A549 (cell line): ENCODE results near the gene ATAD5. TPM values are rescaled to one million over a fixed set of nuclear protein-coding genes. Genes with fewer than 3 reads are reported as not detected.
"Not testable (repeated sequence)": the region's sequence is repeated elsewhere in the genome, so short reads cannot be mapped to it uniquely, and the experiment has no call there.

Source experiments
- ATAC-seq, 2 experiments: fragments of 200-7000 bp in 1 of 2; fragments of >200 bp in 1 of 2; cut with Nextera tagmentation in 1 of 2; cut with Tn5 transposase in 1 of 2; 3 replicates each; pipeline versions ENCODE4 v1.8.0 to v1.9.1; 2018 to 2020; ENCODE audit warnings: mild to moderate bottlenecking in 1 of 2, moderate library complexity in 1 of 2
- CTCF ChIA-PET: fragments of 300-600 bp; sonication (Branson Sonifier 250); formaldehyde crosslinking; extraction: SDS; loops from one replicate; lab custom pipeline; 2021; ENCODE audit warnings: antibody characterized with exemption, inconsistent platforms; lab: Yijun Ruan, JAX
- POLR2A ChIA-PET: fragments of 350-600 bp; formaldehyde crosslinking; extraction: SDS; loops from one replicate; lab custom pipeline; 2021; ENCODE audit warnings: antibody characterized with exemption, inconsistent platforms; lab: Yijun Ruan, JAX
- DNase-seq, 2 experiments: peaks; one replicate each; pipeline versions ENCODE4 v3.0.0 to v3.0.0-alpha.2; 2011 to 2016; ENCODE audit warnings: low read depth in 1 of 2, low spot score in 1 of 2
- FAIRE-seq: peaks from 2 replicates; lab custom pipeline; 2011; peaks lifted over from hg19 to GRCh38; lab: Jason Lieb, UNC
- H3K27ac ChIP-seq, 2 experiments: fragments of >200 bp; sonication (Bioruptor Twin); formaldehyde crosslinking; 3 replicates each; pipeline ENCODE4 v1.5.1; 2016 to 2017
- H3K4me1 ChIP-seq: fragments of >200 bp; sonication (Bioruptor Twin); formaldehyde crosslinking; 3 replicates; pipeline ENCODE4 v1.6.1; 2016
- H3K4me2 ChIP-seq: fragments of >200 bp; sonication (Bioruptor Twin); formaldehyde crosslinking; 3 replicates; pipeline ENCODE4 v1.6.1; 2016
- H3K4me3 ChIP-seq: fragments of >200 bp; sonication (Bioruptor Twin); formaldehyde crosslinking; 3 replicates; pipeline ENCODE4 v1.5.1; 2016
- H3K9me3 ChIP-seq: fragments of >200 bp; sonication (Bioruptor Twin); formaldehyde crosslinking; 3 replicates; pipeline ENCODE4 v1.6.1; 2016
- CEBPB ChIP-seq, 2 experiments: fragments of >200 bp in 1 of 2; sonication (Bioruptor Twin) in 1 of 2; formaldehyde crosslinking in 1 of 2; IDR thresholded peaks; 2 replicates each; pipeline ENCODE4 v1.6.1; 2012 to 2016
- CHD2 ChIP-seq: fragments of 150-350 bp; IDR thresholded peaks from 2 replicates; pipeline ENCODE4 v1.6.1; 2014; ENCODE audit warnings: low read length; ENCODE audit not compliant: partially characterized antibody
- EHMT2 ChIP-seq: fragments of 200-600 bp; sonication (generic); IDR thresholded peaks from 2 replicates; pipeline ENCODE4 v1.6.1; 2016; ENCODE audit warnings: antibody characterized with exemption, low read depth, mild to moderate bottlenecking, moderate library complexity
- EP300 ChIP-seq, 2 experiments: fragments of >200 bp; sonication (Bioruptor Twin); formaldehyde crosslinking; IDR thresholded peaks; 2 replicates in 1 of 2; 3 replicates in 1 of 2; pipeline ENCODE4 v1.6.1; 2016 to 2017
- ESRRA ChIP-seq: fragments of 150-350 bp; IDR thresholded peaks from 2 replicates; pipeline ENCODE4 v1.6.1; 2014; ENCODE audit warnings: mild to moderate bottlenecking, low read length, borderline replicate concordance
- FOSB ChIP-seq: fragments of 250-450 bp; sonication (Bioruptor Pico); IDR thresholded peaks from 2 replicates; pipeline ENCODE4 v1.5.0; 2020; ENCODE audit warnings: mild to moderate bottlenecking, moderate library complexity
- HOXB13 ChIP-seq: fragments of 250-450 bp; sonication (Bioruptor Pico); IDR thresholded peaks from 2 replicates; pipeline ENCODE4 v1.5.0; 2020; ENCODE audit warnings: low read depth, mild to moderate bottlenecking, moderate library complexity
- JUNB ChIP-seq: fragments of >200 bp; sonication (Bioruptor Twin); formaldehyde crosslinking; IDR thresholded peaks from 2 replicates; pipeline ENCODE4 v1.6.1; 2016
- KDM1A ChIP-seq: fragments of 200-600 bp; sonication (generic); IDR thresholded peaks from 2 replicates; pipeline ENCODE4 v1.6.1; 2016; ENCODE audit warnings: low read depth, mild to moderate bottlenecking
- MAFK ChIP-seq: fragments of 450-650 bp; IDR thresholded peaks from 2 replicates; pipeline ENCODE4 v1.6.1; 2014; ENCODE audit not compliant: partially characterized antibody
- NPAS2 ChIP-seq: fragments of 250-450 bp; sonication (Bioruptor Pico); IDR thresholded peaks from 2 replicates; pipeline ENCODE4 v1.8.0; 2022; ENCODE audit warnings: mild to moderate bottlenecking, moderate library complexity, borderline replicate concordance
- PBX3 ChIP-seq: IDR thresholded peaks from 2 replicates; pipeline ENCODE4 v1.6.1; 2012
- POLR2AphosphoS2 ChIP-seq: conservative IDR thresholded peaks from 2 replicates; pipeline ENCODE4 v1.6.1; 2012; ENCODE audit warnings: low read length, improper control_type of control experiment, inconsistent platforms
- RAD21 ChIP-seq, 2 experiments: fragments of >200 bp in 1 of 2; sonication (Bioruptor Twin) in 1 of 2; formaldehyde crosslinking in 1 of 2; IDR thresholded peaks in 1 of 2; conservative IDR thresholded peaks in 1 of 2; 2 replicates in 1 of 2; 3 replicates in 1 of 2; pipeline ENCODE4 v1.6.1; 2012 to 2018; ENCODE audit warnings: inconsistent platforms in 1 of 2
- RARB ChIP-seq: fragments of 250-450 bp; sonication (Bioruptor Pico); IDR thresholded peaks from 2 replicates; pipeline ENCODE4 v1.8.0; 2021; ENCODE audit warnings: mild to moderate bottlenecking, moderate library complexity
- REST ChIP-seq: fragments of 200-600 bp; sonication (generic); IDR thresholded peaks from 2 replicates; pipeline ENCODE4 v1.6.1; 2016; ENCODE audit warnings: antibody characterized with exemption, mild to moderate bottlenecking, moderate library complexity
- SREBF2 ChIP-seq: fragments of 450-650 bp; IDR thresholded peaks from 2 replicates; pipeline ENCODE4 v1.6.1; 2014; ENCODE audit warnings: mild to moderate bottlenecking, moderate library complexity
- TFCP2L1 ChIP-seq: fragments of 250-450 bp; sonication (Bioruptor Pico); IDR thresholded peaks from 2 replicates; pipeline ENCODE4 v1.5.0; 2021; ENCODE audit warnings: mild to moderate bottlenecking
- USF2 ChIP-seq: fragments of 450-650 bp; IDR thresholded peaks from 2 replicates; pipeline ENCODE4 v1.6.1; 2014; ENCODE audit warnings: antibody characterized with exemption
- ZC3H11A ChIP-seq: fragments of 450-650 bp; IDR thresholded peaks from 2 replicates; pipeline ENCODE4 v1.6.1; 2014; ENCODE audit warnings: antibody characterized with exemption, mild to moderate bottlenecking
- WGBS: methylation state at CpG from one replicate; pipeline ENCODE4 v1.1.6; 2017; ENCODE audit errors: missing lambda C conversion rate; 5-methylcytosine and 5-hydroxymethylcytosine counted together
- polyA plus RNA-seq, 4 experiments: library from polyadenylated mRNA; depleted of rRNA in 3 of 4; stranded (reverse); fragments of >200 nt; fragmentation: RNase III in 1 of 4; extraction: RNeasy Plus Mini Kit Qiagen cat#74134 plus additional on column Dnase treatment in 1 of 4; gene quantifications; 2 replicates in 3 of 4; 3 replicates in 1 of 4; pipeline ENCODE4 v1.2.3, GENCODE V29; 2011 to 2017
- TF ChIP-seq, protein P1 (sequence below): IDR thresholded peaks from 2 replicates; pipeline ENCODE4 v1.6.1; 2012
- TF ChIP-seq, protein P2 (sequence below): IDR thresholded peaks from 2 replicates; pipeline ENCODE4 v1.6.1; 2012; ENCODE audit warnings: low read depth, borderline replicate concordance
- TF ChIP-seq, protein P3 (sequence below): fragments of >200 bp; sonication (Bioruptor Twin); formaldehyde crosslinking; IDR thresholded peaks from 3 replicates; pipeline ENCODE4 v1.6.1; 2016

The ATAD5 gene
- polyA plus RNA-seq, 2 of the 4 experiments (the other 2 are of a cell fraction) = 4.5 to 9.5 TPM

GRCh38 chr17:30814860-30815259, 16.9 kb upstream of the ATAD5 start:
- CTCF ChIA-PET = interaction anchor here (0.6 to 1.7 kb wide), 4 partner anchors 9 to 304 kb away, joined by 3 to 6 read pairs (median 4); partner anchors contain the start of gene CRLF3

GRCh38 chr17:30816165-30816564, 15.6 kb upstream of the ATAD5 start:
- H3K9me3 ChIP-seq = no peaks in the 10 kb centered on the region
- H3K4me3 ChIP-seq = no peak overlapping the region
- CTCF ChIA-PET = interaction anchor here (0.7 kb wide), 1 partner anchor 10 kb away, joined by 3 read pairs; no protein-coding TSS in a partner anchor
- H3K4me1 ChIP-seq = no peaks in the 10 kb centered on the region
- H3K27ac ChIP-seq = no peak overlapping the region
- POLR2A ChIA-PET = no interaction called here
- DNase-seq (no peak), ATAC-seq (no peak), FAIRE-seq (no peak)
- no peak for TF ChIP-seq ESRRA
- TF ChIP-seq HOXB13 (CRISPR knock-in tag) = no peak
- TF ChIP-seq POLR2AphosphoS2 = no peak
- TF ChIP-seq RARB (CRISPR knock-in tag) = no peak
- TF ChIP-seq, protein P1, sequence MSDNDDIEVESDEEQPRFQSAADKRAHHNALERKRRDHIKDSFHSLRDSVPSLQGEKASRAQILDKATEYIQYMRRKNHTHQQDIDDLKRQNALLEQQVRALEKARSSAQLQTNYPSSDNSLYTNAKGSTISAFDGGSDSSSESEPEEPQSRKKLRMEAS = no peak
- no peak for TF ChIP-seq PBX3
- TF ChIP-seq TFCP2L1 = no peak
- no peak for TF ChIP-seq JUNB
- TF ChIP-seq REST = no peak
- TF ChIP-seq KDM1A = no peak
- no peak for TF ChIP-seq ZC3H11A
- TF ChIP-seq EHMT2 = no peak
- H3K4me2 ChIP-seq = no peak overlapping the region
- WGBS = 93% methylated on average over 7 of the region's 7 CpGs

More at GRCh38 chr17:30814860-30815259, 16.9 kb upstream of the ATAD5 start:
- ATAC-seq, POLR2A ChIA-PET, DNase-seq, H3K27ac ChIP-seq, FAIRE-seq, H3K4me3 ChIP-seq, H3K9me3 ChIP-seq, H3K4me2 ChIP-seq, H3K4me1 ChIP-seq: not testable (repeated sequence)
- WGBS = 90% methylated on average over 9 of the region's 9 CpGs
- TF ChIP-seq CEBPB (IDR thresholded peaks at IDR 0.05) = peak; percentile 62 to 69

DNA sequence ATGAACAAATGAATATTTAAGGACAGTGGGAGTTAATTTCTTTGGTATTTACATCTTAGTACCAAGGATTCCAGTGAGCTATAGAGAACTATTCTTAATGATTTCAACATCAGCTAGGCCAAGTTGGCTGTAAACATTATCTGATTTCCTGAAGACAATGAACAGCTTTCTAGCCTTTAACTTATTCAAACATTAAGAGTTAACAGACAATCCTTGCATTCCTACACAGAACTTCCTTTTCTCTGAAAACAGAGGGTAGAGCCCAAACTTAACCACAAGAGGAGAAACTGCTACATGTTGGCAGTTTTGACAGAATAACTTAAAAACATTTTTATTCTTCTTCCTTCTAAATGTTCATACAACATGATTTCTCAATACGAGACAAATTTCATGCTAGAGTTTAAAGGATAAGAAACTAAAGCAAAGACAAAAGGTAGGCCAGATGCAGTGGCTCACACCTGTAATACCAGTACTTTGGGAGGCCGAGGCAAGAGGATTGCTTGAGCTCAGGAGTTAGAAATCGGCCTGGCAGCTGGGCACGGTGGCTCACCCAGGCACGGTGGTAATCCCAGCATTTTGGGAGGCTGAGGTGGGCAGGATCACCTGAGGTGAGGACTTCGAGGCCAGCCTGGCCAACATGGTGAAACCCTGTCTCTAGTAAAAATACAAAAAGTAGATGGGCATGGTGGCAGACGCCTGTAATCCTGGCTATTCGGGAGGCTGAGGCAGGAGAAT, 11.6 kb upstream of the ATAD5 start:
- Histone ChIP-seq H3K4me1 (peaks cover 20% of the 10 kb centered on the region), H3K4me3 (no peak overlapping the region), H3K9me3 (no peaks in the 10 kb centered on the region), H3K27ac (no peak overlapping the region), H3K4me2 (no peak overlapping the region)
- DNase-seq (no peak), FAIRE-seq (no peak), ATAC-seq (no peak)
- ChIA-PET CTCF (interaction anchor here (1.2 to 1.4 kb wide), 2 partner anchors 15 to 37 kb away, joined by 4 to 5 read pairs; no protein-coding TSS in a partner anchor), POLR2A (interaction anchor here (0.6 kb wide), 1 partner anchor 20 kb away, joined by 4 read pairs; no protein-coding TSS in a partner anchor)
- 91% methylated on average over 8 of the region's 8 CpGs for WGBS
- TF ChIP-seq, protein P2, sequence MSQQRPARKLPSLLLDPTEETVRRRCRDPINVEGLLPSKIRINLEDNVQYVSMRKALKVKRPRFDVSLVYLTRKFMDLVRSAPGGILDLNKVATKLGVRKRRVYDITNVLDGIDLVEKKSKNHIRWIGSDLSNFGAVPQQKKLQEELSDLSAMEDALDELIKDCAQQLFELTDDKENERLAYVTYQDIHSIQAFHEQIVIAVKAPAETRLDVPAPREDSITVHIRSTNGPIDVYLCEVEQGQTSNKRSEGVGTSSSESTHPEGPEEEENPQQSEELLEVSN = no peak
- no peak for TF ChIP-seq MAFK
- TF ChIP-seq NPAS2 (CRISPR knock-in tag) = no peak
- TF ChIP-seq HOXB13 (CRISPR knock-in tag) = no peak
- TF ChIP-seq PBX3 = no peak
- TF ChIP-seq SREBF2 = no peak
- no peak for TF ChIP-seq EP300 (IDR thresholded peaks at IDR 0.05)
- TF ChIP-seq CHD2 = no peak
- TF ChIP-seq USF2 = no peak
- TF ChIP-seq FOSB (CRISPR knock-in tag) = no peak
- TF ChIP-seq RAD21 (conservative IDR thresholded peaks at IDR 0.05 in 1 of 2, IDR thresholded peaks at IDR 0.05 in 1 of 2) = no peak
- TF ChIP-seq, protein P3, sequence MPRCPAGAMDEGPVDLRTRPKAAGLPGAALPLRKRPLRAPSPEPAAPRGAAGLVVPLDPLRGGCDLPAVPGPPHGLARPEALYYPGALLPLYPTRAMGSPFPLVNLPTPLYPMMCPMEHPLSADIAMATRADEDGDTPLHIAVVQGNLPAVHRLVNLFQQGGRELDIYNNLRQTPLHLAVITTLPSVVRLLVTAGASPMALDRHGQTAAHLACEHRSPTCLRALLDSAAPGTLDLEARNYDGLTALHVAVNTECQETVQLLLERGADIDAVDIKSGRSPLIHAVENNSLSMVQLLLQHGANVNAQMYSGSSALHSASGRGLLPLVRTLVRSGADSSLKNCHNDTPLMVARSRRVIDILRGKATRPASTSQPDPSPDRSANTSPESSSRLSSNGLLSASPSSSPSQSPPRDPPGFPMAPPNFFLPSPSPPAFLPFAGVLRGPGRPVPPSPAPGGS = no peak
- no peak for TF ChIP-seq ESRRA
